H1 (cell line): ENCODE data around the gene SRSF3. TPM values are rescaled to one million over a fixed set of nuclear protein-coding genes. Genes with fewer than 3 reads are reported as not detected.

Source experiments
- CTCF ChIA-PET: fragments of 300-600 bp; sonication (Branson Sonifier 250); formaldehyde crosslinking; loops from one replicate; lab custom pipeline; 2021; ENCODE audit not compliant: partially characterized antibody; lab: Charles Lee
- POLR2A ChIA-PET: fragments of 300-600 bp; sonication (Branson Sonifier 250); formaldehyde crosslinking; loops from one replicate; lab custom pipeline; 2021; ENCODE audit warnings: inconsistent platforms; ENCODE audit not compliant: partially characterized antibody; lab: Charles Lee
- DNase-seq, 2 experiments: peaks; one replicate each; pipeline versions ENCODE4 v3.0.0 to v3.0.0-alpha.2; 2010 to 2022; ENCODE audit warnings: low spot score in 2 of 2, low read depth in 1 of 2, mixed read lengths in 1 of 2
- FAIRE-seq: peaks from 2 replicates; lab custom pipeline; 2011; peaks lifted over from hg19 to GRCh38; lab: Jason Lieb, UNC
- H2AFZ ChIP-seq: 2 replicates; pipeline ENCODE4 v1.8.1; 2012; ENCODE audit warnings: low read length, inconsistent platforms
- H2AK5ac ChIP-seq: 2 replicates; pipeline ENCODE4 v1.6.1; 2013; ENCODE audit warnings: low read depth, low read length
- H2BK120ac ChIP-seq: replicated peaks from 2 replicates; pipeline ENCODE3; 2013; ENCODE audit warnings: low read depth, low read length, inconsistent platforms
- H2BK12ac ChIP-seq: 2 replicates; pipeline ENCODE4 v1.6.1; 2013; ENCODE audit warnings: low read depth, low read length
- H2BK15ac ChIP-seq: 2 replicates; pipeline ENCODE4 v1.6.1; 2013; ENCODE audit warnings: low read length
- H2BK20ac ChIP-seq: 2 replicates; pipeline ENCODE4 v1.6.1; 2013; ENCODE audit warnings: low read length
- H2BK5ac ChIP-seq: 2 replicates; pipeline ENCODE4 v1.6.1; 2013; ENCODE audit warnings: low read depth, low read length
- H3K14ac ChIP-seq: 2 replicates; pipeline ENCODE4 v1.6.1; 2013; ENCODE audit warnings: inconsistent platforms; ENCODE audit not compliant: insufficient read length
- H3K18ac ChIP-seq: 2 replicates; pipeline ENCODE4 v1.6.1; 2013; ENCODE audit warnings: low read length; ENCODE audit errors: extremely low read depth
- H3K23ac ChIP-seq: 2 replicates; pipeline ENCODE4 v1.6.1; 2013; ENCODE audit warnings: inconsistent platforms; ENCODE audit not compliant: insufficient read length
- H3K23me2 ChIP-seq: 2 replicates; pipeline ENCODE4 v1.6.1; 2013; ENCODE audit warnings: low read depth, low read length
- H3K27ac ChIP-seq: 2 replicates; pipeline ENCODE4 v1.6.1; 2011; ENCODE audit warnings: low read depth, low read length, inconsistent platforms
- H3K27me3 ChIP-seq, 4 experiments: replicated peaks in 1 of 4; 1 replicate in 1 of 4; 2 replicates in 3 of 4; pipeline versions ENCODE4 v1.6.1 to v1.8.1; 2011 to 2013; ENCODE audit warnings: low read length in 3 of 4, mild to moderate bottlenecking in 3 of 4, inconsistent platforms in 2 of 4, mixed read lengths in 2 of 4, moderate library complexity in 1 of 4; ENCODE audit not compliant: control insufficient read depth in 3 of 4, insufficient read depth in 3 of 4; ENCODE audit errors: extremely low read depth in 1 of 4
- H3K36me3 ChIP-seq, 4 experiments: 2 replicates each; pipeline versions ENCODE4 v1.6.1 to v1.8.1; 2011 to 2013; ENCODE audit warnings: mild to moderate bottlenecking in 4 of 4, low read length in 3 of 4, moderate library complexity in 2 of 4, control low read depth in 1 of 4, inconsistent platforms in 1 of 4; ENCODE audit not compliant: insufficient read depth in 4 of 4, control insufficient read depth in 2 of 4
- H3K4ac ChIP-seq: replicated peaks from 2 replicates; pipeline ENCODE3; 2013; ENCODE audit warnings: low read length, low read depth, mixed read lengths, inconsistent platforms; ENCODE audit not compliant: insufficient read length
- H3K4me1 ChIP-seq, 4 experiments: replicated peaks in 1 of 4; 1 replicate in 1 of 4; 2 replicates in 3 of 4; pipeline versions ENCODE4 v1.6.1 to v1.8.1; 2011 to 2013; ENCODE audit warnings: low read length in 3 of 4, inconsistent platforms in 2 of 4, mixed read lengths in 1 of 4; ENCODE audit not compliant: insufficient read depth in 4 of 4, control insufficient read depth in 3 of 4
- H3K4me2 ChIP-seq, 2 experiments: 2 replicates each; pipeline versions ENCODE4 v1.6.1 to v1.8.1; 2011 to 2013; ENCODE audit warnings: low read depth in 2 of 2, low read length in 2 of 2, control low read depth in 1 of 2, inconsistent platforms in 1 of 2, mild to moderate bottlenecking in 1 of 2; ENCODE audit not compliant: insufficient read depth in 1 of 2
- H3K4me3 ChIP-seq, 4 experiments: fragments of 200-600, 300-600 bp in 1 of 4; sonication (generic), shearing (Covaris generic), sonication (Bioruptor Twin) in 1 of 4; 2 replicates each; pipeline versions ENCODE4 v1.5.1 to v1.8.1; 2011 to 2016; ENCODE audit warnings: low read length in 4 of 4, low read depth in 3 of 4, control low read depth in 2 of 4, inconsistent platforms in 2 of 4, mild to moderate bottlenecking in 2 of 4, mixed read lengths in 1 of 4, moderate library complexity in 1 of 4; ENCODE audit not compliant: insufficient read depth in 2 of 4; ENCODE audit errors: extremely low read depth in 1 of 4
- H3K56ac ChIP-seq: replicated peaks from 2 replicates; pipeline ENCODE3; 2013; ENCODE audit warnings: low read depth, mild to moderate bottlenecking, mixed read lengths, low read length, inconsistent platforms; ENCODE audit not compliant: insufficient read length
- H3K79me1 ChIP-seq: 2 replicates; pipeline ENCODE4 v1.6.1; 2013; ENCODE audit warnings: low read depth, low read length, control low read depth
- H3K79me2 ChIP-seq, 2 experiments: 2 replicates each; pipeline versions ENCODE4 v1.6.1 to v1.8.1; 2012 to 2013; ENCODE audit warnings: low read length in 2 of 2, mild to moderate bottlenecking in 2 of 2, inconsistent platforms in 1 of 2; ENCODE audit not compliant: insufficient read depth in 2 of 2, control insufficient read depth in 1 of 2
- H3K9ac ChIP-seq, 4 experiments: replicated peaks in 1 of 4; 1 replicate in 1 of 4; 2 replicates in 3 of 4; pipeline versions ENCODE4 v1.6.1 to v1.8.1; 2011 to 2013; ENCODE audit warnings: low read depth in 3 of 4, low read length in 3 of 4, control low read depth in 2 of 4, mild to moderate bottlenecking in 2 of 4, moderate library complexity in 2 of 4, inconsistent platforms in 1 of 4; ENCODE audit errors: extremely low read depth in 1 of 4
- H3K9me3 ChIP-seq, 2 experiments: 2 replicates each; pipeline versions ENCODE4 v1.6.1 to v1.8.1; 2012 to 2013; ENCODE audit warnings: mild to moderate bottlenecking in 2 of 2, moderate library complexity in 2 of 2, control low read depth in 1 of 2, inconsistent platforms in 1 of 2, low read depth in 1 of 2, low read length in 1 of 2, mixed read lengths in 1 of 2; ENCODE audit not compliant: insufficient read depth in 2 of 2
- H4K20me1 ChIP-seq, 2 experiments: replicated peaks in 1 of 2; 2 replicates each; pipeline versions ENCODE3 to v1.8.1; 2011 to 2013; ENCODE audit warnings: inconsistent platforms in 2 of 2, low read length in 2 of 2, mild to moderate bottlenecking in 1 of 2; ENCODE audit not compliant: insufficient read depth in 2 of 2, control insufficient read depth in 1 of 2
- H4K5ac ChIP-seq: 2 replicates; pipeline ENCODE4 v1.6.1; 2013; ENCODE audit warnings: low read length, low read depth, mixed read lengths, inconsistent platforms; ENCODE audit not compliant: insufficient read length
- H4K8ac ChIP-seq: 2 replicates; pipeline ENCODE4 v1.8.0; 2013; ENCODE audit warnings: mild to moderate bottlenecking, moderate library complexity, low read length, inconsistent platforms; ENCODE audit not compliant: insufficient read depth; ENCODE audit errors: extremely low read depth
- H4K91ac ChIP-seq: replicated peaks from 2 replicates; pipeline ENCODE3; 2013; ENCODE audit warnings: low read length, mixed read lengths, inconsistent platforms; ENCODE audit not compliant: insufficient read length
- BACH1 ChIP-seq: IDR thresholded peaks from 2 replicates; pipeline ENCODE4 v1.6.1; 2012; ENCODE audit warnings: low read length, improper control_type of control experiment
- POLR2AphosphoS5 ChIP-seq: IDR thresholded peaks from 2 replicates; pipeline ENCODE4 v1.6.1; 2011; ENCODE audit warnings: low read depth, low read length
- WGBS, 2 experiments: shearing (Covaris generic) in 1 of 2; methylation state at CpG; one replicate each; pipeline versions ENCODE4 v1.1.6 to v1.1.7; 2013 to 2015; ENCODE audit warnings: low lambda C conversion rate in 2 of 2, mixed read lengths in 2 of 2, inconsistent platforms in 1 of 2, low coverage in 1 of 2, missing lambda C conversion rate in 1 of 2; ENCODE audit not compliant: insufficient replicate concordance in 2 of 2, insufficient coverage in 1 of 2, insufficient read length in 1 of 2; ENCODE audit errors: extremely low coverage in 1 of 2, missing lambda C conversion rate in 1 of 2; 5-methylcytosine and 5-hydroxymethylcytosine counted together
- polyA plus RNA-seq, 7 experiments: library from polyadenylated mRNA; depleted of rRNA in 3 of 7; stranded (reverse) in 5 of 7; unstranded in 2 of 7; fragments of >200 nt in 5 of 7; fragments of 200-250 nt in 2 of 7; gene quantifications; 1 replicate in 5 of 7; 2 replicates in 1 of 7; 4 replicates in 1 of 7; pipeline versions ENCODE4 v1.2.1 to v1.2.3, GENCODE V29; 2011 to 2013; ENCODE audit warnings: missing spikeins in 2 of 7, mixed read lengths in 2 of 7
- total RNA-seq: library from RNA; stranded (reverse); fragmentation: NEBNext Ultra II Directional; extraction: Animal tissue kit (Norgen Biotek cat#: 25700); gene quantifications from 2 replicates; pipeline ENCODE4 v1.2.1, GENCODE V29; 2021

Gene SRSF3
- total and polyA plus RNA-seq, 2 of the 8 experiments (the other 6 are each of a cell fraction or from before 2014, with no cell fraction given): 471 to 689 TPM

DNA sequence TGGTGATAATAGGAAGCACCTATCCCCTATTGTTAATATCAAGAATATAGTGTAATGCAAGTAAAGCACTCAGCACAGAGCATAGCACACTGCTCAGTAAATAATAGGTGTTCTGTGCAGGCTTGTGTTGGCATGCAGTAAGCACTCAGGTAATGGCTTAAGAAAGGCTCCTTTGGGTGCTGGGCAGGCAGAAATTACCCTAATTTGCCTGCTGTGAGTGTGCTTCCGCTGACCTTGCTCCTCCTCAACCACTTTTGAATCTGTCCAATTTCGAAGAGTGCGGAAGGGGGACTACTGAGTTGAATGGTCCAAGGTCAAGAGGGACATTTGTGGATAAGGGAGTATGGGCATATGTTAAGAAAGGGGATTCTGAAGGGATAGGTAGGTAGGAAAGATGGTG lies 15.4 kb downstream of the SRSF3 start:
- H3K14ac ChIP-seq: no peak overlapping the region
- no peak overlapping the region for H2BK5ac ChIP-seq
- H3K79me2 ChIP-seq: peaks cover under 1 to 20% of the 10 kb centered on the region in 2 experiments; a peak in 3 of 4 replicates
- H4K8ac ChIP-seq: no peak overlapping the region
- H2BK12ac ChIP-seq: no peak overlapping the region
- no peak overlapping the region for H3K56ac ChIP-seq
- H3K4me1 ChIP-seq: no peaks in the 10 kb centered on the region; a peak in 2 of 7 replicates
- no peak overlapping the region for H3K9ac ChIP-seq
- H4K5ac ChIP-seq: no peak overlapping the region
- H2BK120ac ChIP-seq: no peak overlapping the region
- ChIA-PET CTCF (interaction anchor here (0.6 to 1.3 kb wide), 6 partner anchors 11 to 263 kb away, joined by 3 to 5 read pairs (median 3); no protein-coding TSS in a partner anchor), POLR2A (interaction anchor here (0.6 to 14.6 kb wide), 11 partner anchors 9 to 267 kb away, joined by 3 to 386 read pairs (median 4); partner anchors contain the start of gene SRSF3)
- H3K23ac ChIP-seq: no peak overlapping the region
- TF ChIP-seq POLR2AphosphoS5 (peak; percentile 70), BACH1 (no peak)
- no peak overlapping the region for H3K18ac ChIP-seq
- no peak overlapping the region for H2BK15ac ChIP-seq
- no peak overlapping the region for H3K4me3 ChIP-seq
- no peaks in the 10 kb centered on the region for H3K23me2 ChIP-seq
- H3K27me3 ChIP-seq: no peaks in the 10 kb centered on the region
- no peak overlapping the region for H3K4me2 ChIP-seq
- H3K36me3 ChIP-seq: peaks cover 16 to 78% (median 37%) of the 10 kb centered on the region in 4 experiments
- no peak overlapping the region for H3K4ac ChIP-seq
- 0 out of 2 replicates have a peak, but pooled peaks cover 3% of the 10 kb centered on the region for H3K79me1 ChIP-seq
- no peak overlapping the region for H2AFZ ChIP-seq
- no peak for FAIRE-seq
- H4K20me1 ChIP-seq: peaks cover 9 to 19% of the 10 kb centered on the region in 2 experiments
- no peak overlapping the region for H4K91ac ChIP-seq
- H3K9me3 ChIP-seq: no peaks in the 10 kb centered on the region
- H2BK20ac ChIP-seq: no peak overlapping the region
- no peak for DNase-seq
- 91% methylated on average over 3 of the region's 3 CpGs; no CpG with 5 or more reads in 1 of the 2 experiments for WGBS, 2 experiments
- no peak overlapping the region for H2AK5ac ChIP-seq
- H3K27ac ChIP-seq: no peak overlapping the region
